AG08396 (cell line): ENCODE results near the gene ZNF28.
A peak's percentile ranks its signal among the peaks of the same experiment; 100 is the strongest.
"Not testable (repeated sequence)": the region's sequence is repeated elsewhere in the genome, so short reads cannot be mapped to it uniquely, and the experiment has no call there.

Experiments
- DNase-seq: peaks from one replicate; pipeline ENCODE4 v3.0.0; 2012; ENCODE audit warnings: low spot score, mixed read lengths

Gene ZNF28

DNA sequence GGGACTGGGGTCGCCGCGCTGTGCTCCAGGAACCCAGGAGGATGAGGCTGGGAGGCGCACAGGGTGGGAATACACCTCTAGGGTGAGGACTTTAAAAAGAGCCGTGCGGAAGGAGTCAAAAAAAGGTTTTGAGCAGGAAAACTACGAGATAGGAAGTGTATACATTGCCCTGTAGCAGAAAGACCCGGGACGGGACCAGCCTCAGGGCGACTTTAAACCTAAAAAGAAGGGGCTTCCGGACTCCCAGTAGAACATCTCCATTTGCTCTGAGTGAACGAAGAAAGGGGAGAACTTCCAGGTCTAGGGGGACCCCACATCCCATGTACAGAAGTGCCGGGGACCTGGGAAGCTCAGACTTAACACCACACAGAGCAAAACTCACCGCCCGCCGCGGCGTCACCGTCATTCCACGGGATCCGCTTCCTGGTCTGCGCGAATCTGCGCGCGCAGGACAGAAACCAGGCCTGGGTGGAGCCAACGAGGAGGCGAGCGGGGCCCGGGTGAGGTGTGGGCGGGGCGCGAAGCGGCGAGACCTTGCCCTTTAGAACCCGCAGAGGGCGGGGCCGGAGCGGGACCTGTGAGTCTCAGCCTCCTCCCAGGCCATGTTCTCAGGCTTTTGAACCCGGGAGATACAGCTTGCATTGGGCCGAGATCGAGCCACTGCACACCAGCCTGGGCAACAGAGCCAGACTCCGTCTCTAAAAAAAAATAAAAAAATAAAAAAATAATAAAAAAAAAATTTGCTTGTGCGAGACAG lies at the start of gene ZNF28:
TSS of gene ZNF28 (minus strand) at position 430 of the 757 bp plus-strand sequence. CDS start 3,675 bp downstream, outside the sequence.
- DNase-seq, result peak; percentile 16

DNA sequence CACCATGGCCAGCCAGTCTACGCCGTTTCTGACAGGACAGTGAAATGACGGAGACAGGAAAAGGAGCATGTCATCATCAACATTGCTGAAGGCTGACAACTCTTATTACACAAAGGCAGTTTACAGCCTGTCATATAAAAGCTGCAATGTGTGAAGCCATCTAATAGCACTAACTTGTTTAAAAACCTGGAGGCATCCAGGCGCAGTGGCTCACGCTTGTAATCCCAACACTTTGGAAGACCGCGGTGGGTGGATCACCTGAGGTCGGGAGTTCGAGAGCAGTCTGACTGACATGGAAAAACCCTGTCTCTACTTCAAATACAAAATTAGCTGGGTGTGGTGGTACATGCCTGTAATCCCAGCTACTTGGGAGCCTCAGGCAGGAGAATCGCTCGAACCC lies 46.6 kb upstream of the ZNF28 start:
- DNase-seq, result not testable (repeated sequence)

DNA sequence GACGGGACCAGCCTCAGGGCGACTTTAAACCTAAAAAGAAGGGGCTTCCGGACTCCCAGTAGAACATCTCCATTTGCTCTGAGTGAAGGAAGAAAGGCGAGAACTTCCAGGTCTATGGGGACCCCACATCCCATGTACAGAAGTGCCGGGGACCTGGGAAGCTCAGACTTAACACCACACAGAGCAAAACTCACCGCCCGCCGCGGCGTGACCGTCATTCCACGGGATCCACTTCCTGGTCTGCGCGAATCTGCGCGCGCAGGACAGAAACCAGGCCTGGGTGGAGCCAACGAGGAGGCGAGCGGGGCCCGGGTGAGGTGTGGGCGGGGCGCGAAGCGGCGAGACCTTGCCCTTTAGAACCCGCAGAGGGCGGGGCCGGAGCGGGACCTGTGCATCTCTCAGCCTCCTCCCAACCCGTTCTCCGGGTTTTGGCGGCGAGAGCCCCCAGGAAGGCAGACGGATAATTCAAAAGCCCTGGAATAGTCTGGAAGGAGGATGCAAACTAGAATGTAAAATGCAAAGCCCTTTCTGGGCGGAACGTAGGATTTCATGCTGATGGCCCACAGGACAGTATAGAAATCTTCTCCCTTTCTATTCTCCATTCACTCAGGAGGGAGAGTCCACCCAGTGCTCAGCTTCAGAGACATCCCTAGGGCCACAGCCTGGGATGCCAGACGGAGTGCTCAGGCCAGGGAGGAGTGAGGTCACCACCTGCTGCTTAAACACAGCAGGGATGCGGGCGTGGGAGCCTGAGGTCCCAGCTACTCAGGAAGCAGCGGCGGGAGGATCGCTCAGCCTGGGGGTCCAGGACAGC lies 36.2 kb upstream of the ZNF28 start, which contains the start of gene ZNF468:
TSS of gene ZNF468 (minus strand) at position 242 of the 814 bp plus-strand sequence. CDS start 3,347 bp downstream, outside the sequence.
- peak; percentile 39 for DNase-seq

DNA sequence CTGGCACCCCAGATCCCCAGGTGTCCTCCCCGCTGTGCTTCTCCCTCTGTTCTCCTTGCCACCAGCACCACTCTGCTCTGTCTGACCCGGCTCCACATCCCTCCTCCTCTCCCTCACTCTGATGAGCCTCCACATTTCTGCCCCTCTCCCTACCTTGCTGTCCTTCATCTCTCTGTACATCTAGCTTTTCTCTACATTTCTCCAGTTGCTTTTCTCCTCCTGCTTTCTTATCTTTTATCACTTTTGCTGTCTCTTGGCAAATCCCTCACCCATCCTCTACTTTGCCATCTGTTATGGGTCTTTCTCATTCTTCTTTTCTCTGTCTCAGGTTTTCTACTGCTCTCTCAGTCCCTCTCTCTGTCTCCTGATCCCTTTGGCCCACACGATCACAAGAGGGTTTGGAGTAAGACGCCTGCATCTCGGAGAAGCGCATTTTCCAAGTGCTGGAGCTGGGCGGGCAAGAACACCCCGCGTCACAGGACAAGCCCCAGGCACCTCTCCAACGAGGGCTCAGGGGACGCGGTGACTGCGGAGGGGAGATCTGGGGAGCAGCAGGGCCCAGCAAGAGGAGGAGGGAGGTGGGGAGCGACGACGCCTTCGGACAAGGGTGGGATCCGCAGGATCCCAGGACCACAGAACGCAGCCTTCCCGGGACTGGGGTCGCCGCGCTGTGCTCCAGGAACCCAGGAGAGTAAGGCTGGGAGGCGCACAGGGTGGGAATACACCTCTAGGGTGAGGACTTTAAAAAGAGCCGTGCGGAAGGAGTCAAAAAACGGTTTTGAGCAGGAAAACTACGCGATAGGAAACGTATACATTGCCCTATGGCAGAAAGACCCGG lies 35.3 kb upstream of the ZNF28 start:
- DNase-seq, result peak; percentile 5

DNA sequence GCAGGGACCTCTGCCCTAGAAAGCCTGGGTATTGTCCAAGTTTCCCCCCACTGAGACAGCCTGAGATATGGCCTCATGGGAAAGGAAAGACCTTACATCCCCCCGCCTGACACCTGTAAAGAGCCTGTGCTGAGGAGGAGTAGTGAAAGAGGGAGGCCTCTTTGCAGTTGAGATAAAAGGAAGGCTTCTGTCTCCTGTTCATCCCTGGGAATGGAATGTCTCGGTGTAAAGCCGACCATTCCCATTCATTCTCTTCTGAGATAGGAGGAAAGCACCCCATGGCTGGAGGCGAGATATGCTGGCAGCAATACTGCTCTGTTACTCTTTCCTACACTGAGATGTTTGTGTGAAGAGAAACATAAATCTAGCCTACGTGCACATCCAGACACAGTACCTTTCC lies 25.9 kb upstream of the ZNF28 start:
- DNase-seq, result not testable (repeated sequence)

DNA sequence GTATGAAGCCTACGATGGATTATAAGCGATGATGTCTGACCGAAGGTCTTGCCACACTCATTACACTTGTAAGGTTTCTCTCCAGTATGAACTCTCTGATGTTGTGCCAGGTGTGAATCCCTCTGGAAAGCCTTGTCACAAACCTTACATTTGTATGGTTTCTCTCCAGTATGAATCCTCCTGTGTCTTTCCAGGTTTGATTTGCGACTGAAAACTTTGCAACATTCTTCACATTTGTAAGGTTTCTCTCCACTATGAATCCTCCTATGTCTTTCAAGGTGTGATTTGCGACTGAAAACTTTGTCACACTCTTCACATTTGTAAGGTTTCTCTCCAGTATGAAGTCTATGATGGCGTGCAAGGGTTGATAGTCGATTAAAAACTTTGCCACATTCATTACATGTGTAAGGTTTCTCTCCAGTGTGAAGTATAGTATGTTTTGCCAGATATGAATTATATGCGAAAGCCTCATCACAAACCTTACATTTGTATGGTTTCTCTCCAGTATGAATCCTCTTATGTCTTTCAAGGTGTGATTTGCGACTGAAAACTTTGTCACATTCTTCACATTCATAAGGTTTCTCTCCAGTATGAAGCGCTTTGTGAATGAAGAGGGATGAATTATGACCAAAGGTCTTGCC lies 19.5 kb upstream of the ZNF28 start:
- DNase-seq, result not testable (repeated sequence)

DNA sequence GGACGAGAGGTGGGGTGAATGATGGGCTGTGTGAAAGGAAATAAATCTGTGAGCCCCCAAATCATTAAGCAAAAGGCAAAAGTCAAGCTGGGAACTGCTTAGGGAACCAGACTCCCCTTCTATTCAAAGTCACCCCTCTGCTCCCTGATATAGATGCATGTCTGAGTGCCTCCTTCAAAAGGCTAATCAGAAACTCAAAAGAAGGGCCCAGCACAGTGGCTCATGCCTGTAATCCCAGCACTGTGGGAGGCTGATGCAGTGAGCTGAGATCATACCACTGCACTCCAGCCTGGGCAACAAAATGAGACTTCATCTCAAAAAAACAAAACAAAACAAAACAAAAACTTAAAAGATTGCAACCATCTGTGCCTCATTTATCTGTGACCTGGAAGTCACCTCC lies 12.9 kb upstream of the ZNF28 start:
- DNase-seq, result not testable (repeated sequence)

DNA sequence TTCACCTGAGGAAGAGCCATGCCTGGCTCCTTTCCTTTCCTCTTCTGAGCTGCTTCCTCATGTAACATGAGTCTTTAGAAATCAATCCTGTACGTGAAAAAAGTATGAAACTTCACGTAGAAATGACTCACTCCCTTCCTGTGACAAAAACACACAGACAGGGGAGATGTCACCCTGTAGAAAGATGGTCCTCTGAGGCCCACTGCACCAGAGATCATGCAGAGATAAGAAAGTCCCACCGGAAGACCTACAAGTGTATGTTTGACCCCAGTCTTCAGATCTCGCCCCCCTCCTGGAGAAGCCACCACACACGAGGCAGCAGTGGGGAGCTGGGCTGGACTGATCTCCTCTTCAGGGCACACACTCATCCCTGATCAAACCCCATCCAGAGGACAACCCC lies 12.1 kb upstream of the ZNF28 start:
- not testable (repeated sequence) for DNase-seq

DNA sequence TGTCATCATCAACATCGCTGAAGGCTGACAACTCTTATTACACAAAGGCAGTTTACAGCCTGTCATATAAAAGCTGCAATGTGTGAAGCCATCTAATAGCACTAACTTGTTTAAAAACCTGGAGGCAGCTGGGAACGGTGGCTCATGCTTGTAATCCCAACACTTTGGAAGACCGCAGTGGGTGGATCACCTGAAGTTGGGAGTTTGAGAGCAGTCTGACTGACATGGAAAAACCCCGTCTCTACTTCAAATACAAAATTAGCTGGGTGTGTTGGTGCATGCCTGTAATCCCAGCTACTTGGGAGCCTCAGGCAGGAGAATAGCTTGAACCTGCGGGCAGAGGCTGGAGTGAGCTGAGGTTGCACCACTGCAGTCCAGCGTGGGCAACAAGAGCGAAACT lies 8.4 kb upstream of the ZNF28 start:
- not testable (repeated sequence) for DNase-seq

DNA sequence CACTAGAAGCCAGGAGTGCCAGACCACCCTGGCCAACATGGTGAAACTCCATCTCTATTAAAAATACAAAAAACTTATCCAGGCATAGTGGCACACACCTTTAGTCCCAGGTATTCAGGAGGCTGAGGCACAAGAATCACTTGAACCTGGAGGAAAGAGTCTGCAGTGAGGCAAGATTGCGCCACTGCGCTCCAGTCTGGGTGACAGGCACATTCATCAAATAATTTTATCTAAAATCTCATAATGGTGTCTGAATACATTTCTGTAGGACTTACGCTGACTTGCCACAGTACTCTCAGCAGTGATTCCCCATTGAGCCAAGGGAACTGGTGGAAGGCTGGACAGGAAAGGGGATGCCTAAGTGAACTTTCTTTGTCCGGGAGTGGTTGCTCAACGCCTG lies 4.3 kb upstream of the ZNF28 start:
- DNase-seq, result no peak

DNA sequence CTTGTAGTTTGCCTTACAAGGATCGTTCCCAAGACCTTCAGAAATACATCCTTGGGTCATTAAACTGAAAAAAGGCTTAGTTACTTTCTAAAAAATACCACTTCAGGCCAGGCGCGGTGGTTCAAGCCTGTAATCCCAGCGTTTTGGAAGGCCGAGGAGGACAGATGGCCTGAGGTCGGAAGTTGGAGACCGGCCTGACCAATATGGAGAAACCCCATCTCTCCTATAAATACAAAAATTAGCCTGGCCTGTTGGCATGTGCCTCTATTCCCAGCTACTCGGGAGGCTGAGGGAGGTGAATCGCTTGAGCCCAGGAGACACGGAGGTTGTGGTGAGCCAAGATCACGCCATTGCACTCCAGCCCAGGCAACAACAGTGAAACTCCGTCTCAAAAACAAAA lies 2.2 kb upstream of the ZNF28 start:
- DNase-seq, result no peak

DNA sequence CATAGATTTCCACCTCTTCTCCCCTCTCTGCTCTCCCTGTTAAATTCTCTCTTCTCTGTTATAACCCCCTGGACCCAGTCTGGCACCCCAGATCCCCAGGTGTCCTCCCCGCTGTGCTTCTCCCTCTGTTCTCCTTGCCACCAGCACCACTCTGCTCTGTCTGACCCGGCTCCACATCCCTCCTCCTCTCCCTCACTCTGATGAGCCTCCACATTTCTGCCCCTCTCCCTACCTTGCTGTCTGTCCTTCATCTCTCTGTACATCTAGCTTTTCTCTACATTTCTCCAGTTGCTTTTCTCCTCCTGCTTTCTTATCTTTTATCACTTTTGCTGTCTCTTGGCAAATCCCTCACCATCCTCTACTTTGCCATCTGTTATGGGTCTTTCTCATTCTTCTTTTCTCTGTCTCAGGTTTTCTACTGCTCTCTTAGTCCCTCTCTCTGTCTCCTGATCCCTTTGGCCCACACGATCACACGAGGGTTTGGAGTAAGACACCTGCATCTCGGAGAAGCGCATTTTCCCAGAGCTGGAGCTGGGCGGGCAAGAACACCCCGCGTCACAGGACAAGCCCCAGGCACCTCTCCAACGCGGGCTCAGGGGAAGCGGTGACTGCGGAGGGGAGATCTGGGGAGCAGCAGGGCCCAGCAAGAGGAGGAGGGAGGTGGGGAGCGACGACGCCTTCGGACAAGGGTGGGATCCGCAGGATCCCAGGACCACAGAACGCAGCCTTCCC lies 795 bp downstream of the ZNF28 start:
- peak; percentile 17 for DNase-seq

DNA sequence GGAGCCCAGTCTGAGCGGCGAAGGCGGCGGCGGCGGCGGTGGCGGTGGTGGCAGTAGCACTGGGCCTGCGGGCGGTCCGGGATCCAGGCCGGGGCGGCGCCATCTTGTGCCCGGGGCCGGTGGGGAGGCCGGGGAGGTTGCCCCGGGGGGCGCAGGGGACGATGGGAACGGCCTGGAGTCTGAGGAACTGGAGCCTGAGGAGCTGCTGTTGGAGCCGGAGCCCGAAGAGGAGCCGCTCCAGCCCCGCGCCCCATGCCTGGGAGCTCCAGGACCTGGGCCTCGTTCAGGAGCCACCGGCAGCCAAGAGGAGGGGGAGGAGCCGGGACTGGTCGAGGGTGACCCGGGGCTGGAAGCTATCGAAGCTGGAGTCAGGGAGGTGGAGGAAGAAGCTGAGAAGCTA lies 11.6 kb downstream of the ZNF28 start:
- no peak for DNase-seq

DNA sequence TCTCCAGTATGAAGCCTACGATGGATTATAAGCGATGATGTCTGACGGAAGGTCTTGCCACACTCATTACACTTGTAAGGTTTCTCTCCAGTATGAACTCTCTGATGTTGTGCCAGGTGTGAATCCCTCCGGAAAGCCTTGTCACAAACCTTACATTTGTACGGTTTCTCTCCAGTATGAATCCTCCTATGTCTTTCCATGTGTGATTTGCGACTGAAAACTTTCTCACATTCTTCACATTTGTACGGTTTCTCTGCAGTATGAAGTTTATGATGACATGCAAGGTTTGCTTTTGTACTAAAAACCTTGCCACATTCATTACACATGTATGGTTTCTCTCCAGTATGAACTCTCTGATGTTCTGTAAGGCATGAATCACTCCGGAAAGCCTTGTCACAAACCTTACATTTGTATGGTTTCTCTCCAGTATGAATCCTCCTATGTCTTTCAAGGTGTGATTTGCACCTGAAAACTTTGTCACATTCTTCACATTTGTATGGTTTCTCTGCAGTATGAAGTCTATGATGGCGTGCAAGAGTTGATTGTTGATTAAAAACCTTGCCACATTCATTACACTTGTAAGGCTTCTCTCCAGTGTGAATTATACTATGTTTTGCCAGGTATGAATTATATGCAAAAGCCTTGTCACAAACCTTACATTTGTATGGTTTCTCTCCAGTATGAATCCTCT lies 21.3 kb downstream of the ZNF28 start:
- not testable (repeated sequence) for DNase-seq

DNA sequence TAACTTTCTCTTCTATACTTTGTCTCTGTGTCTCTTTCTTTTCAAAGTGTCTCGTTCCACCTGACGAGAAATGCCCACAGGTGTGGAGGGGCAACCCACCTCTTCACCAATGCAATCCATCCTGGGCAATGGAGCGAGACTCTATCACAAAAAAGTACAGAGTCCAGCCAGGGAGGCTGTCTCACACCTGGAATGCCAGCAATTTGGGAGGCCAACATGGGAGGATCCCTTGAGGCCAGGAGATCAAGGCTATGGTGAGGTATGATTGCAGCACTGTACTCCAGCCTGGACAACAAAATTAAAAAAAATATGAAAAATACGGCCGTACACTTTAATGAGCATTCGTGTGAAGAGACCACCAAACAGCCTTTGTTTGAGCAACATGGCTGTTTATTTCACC lies 32.0 kb downstream of the ZNF28 start:
- DNase-seq, result no peak

DNA sequence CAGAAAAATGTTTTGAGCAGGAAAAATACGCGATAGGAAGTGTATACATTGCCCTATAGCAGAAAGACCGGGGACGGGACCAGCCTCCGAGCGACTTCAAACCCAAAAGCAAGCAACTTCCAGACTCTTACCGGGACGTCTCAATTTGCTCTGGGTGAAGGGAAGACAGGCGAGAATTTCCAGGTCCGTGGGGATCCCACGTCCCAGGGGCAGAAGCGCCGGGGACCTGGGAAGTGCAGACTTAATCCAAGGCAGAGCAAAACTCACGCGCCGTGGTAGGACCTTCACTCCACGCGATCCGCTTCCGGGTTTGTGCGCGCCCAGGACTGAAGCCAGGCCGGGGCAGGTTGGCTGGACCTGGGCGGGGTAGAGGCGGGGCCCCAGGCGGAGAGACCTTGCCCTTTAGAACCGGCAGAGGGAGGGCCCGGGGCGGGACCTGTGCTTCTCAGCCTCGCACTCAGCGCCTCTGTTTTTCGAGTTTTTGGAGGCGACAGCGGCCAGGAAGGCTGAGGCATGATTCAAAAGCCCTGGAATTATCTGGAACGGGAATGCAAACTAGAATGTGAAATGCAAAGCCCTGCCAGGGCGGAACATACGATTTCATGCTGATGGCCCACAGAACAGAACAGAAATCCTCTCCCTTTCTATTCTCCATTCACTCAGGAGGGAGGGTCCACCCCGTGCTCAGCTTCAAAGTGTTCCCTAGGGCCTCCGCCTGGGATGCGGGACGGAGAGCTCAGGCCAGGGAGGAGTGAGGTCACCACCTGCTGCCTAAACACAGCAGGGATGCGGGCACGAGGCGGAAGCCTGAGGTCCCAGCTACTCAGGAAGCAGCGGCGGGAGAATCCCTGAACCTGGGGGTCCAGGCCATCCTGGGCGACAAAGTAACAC lies 34.7 kb downstream of the ZNF28 start, which contains the start of gene ZNF600:
TSS of gene ZNF600 (minus strand) at position 328 of the 891 bp plus-strand sequence. CDS start 7,903 bp downstream, outside the sequence.
- peak; percentile 77 for DNase-seq

DNA sequence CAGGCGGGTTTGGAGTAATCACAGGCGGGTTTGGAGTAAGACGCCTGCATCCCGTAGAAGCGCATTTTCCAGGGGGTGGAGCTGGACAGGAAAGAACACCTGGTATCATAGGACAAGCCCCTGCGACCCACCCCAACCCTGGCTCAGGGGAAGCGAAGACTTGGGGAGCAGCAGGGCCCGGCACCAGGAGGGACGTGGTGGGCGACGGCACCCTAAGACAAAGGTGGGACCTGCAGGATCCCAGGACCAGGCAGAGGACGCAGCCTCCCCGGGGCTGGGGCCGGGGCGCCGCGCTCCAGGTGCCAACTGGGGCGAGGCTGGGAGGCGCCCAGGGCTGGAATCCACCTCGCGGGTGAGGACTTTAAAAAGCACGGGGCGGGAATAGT lies 35.4 kb downstream of the ZNF28 start:
- DNase-seq, result peak; percentile 6

DNA sequence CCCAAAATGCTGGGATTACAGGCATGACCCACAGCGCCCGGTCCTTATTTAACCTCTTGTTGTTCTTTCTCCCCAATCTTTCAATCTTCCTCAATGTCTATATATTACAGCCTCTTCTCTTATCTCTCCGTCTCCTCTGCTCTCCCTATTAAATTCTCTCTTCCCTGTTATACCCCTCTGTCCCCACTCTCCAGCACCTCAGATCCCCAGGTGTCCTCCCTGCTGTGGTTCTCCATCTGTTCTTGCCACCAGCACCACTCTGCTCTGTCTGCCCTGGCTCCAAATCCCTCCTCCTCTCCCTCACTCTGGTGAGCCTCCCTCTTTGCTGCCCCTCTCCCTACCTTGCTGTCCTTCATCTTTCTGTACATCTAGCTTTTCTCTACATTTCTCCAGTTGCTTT lies 35.9 kb downstream of the ZNF28 start:
- no peak for DNase-seq

DNA sequence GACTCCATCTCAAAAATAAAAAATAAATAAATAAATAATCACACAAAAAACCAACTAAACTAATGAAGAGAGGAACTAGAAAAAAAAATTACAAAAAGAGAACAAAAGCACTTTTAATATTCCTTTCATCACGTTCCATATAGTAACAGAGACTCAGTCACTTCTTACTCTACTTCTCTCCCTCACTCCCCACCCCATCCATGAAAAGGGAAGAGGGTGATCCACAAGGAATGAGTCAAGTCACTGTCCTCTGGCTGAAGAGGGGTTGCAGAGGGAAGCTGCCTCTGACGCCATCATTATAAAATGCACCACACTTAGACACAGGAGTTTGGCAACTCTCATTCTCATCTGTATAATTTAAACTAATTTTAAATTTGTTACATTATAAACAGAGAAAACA lies 38.6 kb downstream of the ZNF28 start:
- DNase-seq, result not testable (repeated sequence)
